ENCODE measurements around the gene ACSL5.
"Not testable (repeated sequence)": the region's sequence is repeated elsewhere in the genome, so short reads cannot be mapped to it uniquely, and the experiment has no call there.

Gene ACSL5

GRCh38 chr10:112376396-112376790, 2.5 kb downstream of the ACSL5 start:
- DNase-seq: no peak

GRCh38 chr10:112377116-112377515, 3.2 kb downstream of the ACSL5 start:
- DNase-seq: not testable (repeated sequence)

DNA sequence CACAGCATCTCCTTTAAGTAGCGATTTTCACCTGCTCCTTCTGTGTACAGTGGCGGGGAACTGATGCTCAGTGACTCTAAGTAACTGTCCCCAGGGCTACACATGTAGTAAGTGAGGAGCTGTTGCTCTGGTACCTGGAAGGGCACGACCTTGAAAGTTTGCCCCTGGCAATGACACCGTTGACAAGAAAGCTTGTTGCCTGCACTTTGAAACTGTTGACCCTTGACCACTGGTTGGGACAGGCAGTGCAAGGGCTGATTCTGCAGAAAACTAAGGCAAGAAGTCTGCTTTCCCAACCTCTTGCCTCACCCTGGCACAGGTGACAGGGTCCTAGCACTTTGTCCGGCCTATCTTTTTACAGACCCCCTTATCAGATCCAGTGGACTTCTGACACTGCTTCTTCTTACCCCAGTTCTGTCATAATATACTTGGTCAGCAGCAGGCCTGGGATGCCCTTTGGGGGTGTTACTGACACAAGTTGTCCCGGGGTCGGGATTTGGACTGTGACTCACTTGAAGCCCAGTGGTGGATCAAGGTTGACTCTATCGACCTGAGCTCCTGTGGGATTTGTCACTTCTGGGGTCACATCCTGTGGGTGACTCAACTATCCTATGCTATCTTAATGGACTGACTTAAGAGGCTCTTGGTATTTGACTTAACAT, 5.8 kb downstream of the ACSL5 start:
- DNase-seq: no peak

DNA sequence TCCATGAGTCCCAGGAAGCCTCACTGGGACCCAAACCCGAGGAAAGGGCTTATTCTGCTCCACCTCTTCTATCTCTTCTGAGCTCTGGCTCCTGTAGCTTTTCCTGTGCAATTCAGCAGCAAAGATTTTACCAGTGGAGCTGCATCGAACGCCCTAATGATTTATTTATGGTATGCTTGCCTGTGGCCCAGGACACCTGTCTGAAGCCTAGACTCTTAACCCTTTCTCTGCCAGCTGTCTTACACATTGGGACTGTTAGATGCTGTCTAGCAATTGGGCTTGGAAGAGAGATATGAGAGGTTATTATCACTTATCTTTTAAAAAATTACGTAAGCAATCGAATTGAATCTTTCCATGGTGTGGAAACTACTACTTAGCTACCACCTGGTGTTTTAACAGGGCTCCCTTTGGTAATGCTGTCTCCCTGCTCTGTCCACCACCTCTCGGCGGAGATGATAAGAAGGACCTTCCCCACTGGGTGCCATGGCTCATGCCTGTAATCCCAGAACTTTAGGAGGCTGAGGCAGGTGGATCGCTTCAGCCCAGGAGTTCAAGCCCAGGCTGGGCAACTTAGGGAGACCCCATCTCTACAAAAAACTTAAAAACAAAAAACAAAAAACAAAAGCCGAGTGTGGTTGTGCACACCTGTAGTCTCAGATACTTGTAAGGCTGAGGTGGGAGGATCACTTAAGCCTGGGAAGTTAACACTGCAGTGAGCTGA, 8.8 kb downstream of the ACSL5 start:
- no peak for DNase-seq

GRCh38 chr10:112383325-112383724, 9.4 kb downstream of the ACSL5 start:
- no peak for DNase-seq

DNA sequence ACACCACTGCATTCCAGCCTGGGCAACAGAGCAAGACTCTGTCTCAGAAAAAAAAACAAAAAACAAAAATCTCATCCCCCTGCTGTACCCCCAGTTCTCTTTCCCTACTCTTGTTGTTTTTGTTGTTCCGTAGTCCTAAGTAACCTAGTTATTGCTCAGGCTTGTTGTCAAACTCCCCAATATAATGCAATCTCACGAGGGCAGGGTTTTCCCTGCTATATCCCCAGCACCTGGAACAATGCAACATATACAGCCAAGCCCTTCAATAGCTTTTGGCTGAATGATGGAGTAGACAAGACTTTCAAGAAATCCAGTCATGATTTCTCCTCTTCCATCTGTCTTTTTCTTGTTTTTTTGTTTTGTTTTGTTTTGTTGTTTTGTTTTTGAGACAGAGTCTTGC, 10.2 kb downstream of the ACSL5 start:
- DNase-seq: no peak

DNA sequence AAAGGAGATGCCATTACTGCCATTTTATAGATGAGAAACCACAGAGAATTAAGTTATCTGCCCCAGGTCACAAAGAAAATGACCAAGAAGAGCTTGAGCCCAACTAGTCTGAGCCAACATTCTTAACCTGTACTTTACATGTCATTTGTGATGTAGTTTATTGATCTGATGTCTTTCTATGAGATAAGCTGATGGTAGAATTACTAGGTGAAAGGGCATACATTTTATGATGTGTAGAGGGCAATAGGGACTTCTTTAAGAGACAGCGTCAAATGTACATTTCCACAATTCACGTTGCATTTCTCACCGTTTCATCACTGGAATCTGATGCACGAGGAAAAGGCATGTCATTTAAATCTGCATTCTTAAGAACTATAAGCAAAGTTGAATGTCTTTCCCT, 11.3 kb downstream of the ACSL5 start:
- DNase-seq: no peak

DNA sequence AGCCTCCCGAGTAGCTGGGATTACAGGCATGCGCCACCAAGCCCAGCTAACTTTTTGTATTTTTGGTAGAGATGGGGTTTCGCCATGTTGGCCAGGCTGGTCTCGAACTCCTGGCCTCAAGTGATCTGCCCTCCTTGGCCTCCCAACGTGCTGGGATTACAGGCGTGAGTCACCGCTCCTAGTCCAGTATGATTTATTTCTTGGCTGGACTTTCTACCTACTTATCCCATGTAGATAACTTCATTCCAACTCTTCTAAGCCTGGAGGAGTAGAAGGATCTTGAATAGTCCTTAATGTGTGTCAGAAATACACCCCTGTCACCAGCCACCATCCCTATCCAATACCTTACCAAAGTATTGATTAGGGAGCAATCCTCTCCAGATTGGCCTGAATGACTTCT, 14.1 kb downstream of the ACSL5 start:
- not testable (repeated sequence) for DNase-seq

DNA sequence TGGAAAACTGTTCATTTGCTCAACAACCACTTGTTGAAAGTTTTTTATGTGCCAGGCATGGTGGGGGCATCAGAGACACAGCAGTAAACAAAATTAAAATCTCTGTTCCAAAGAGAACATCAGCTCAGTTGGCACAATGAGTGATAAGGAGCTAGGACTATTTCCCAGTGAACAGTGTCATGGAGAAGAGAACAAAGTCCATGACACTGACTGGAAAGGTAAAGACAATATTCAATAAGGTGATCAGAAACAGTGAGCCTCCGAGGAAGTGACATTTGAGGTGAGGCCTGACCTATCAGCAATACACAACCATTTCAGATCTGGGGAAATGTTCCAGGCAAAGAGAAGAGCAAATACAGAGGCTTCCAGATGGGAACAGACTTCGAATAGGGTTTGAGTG, 14.6 kb downstream of the ACSL5 start:
- no peak for DNase-seq

DNA sequence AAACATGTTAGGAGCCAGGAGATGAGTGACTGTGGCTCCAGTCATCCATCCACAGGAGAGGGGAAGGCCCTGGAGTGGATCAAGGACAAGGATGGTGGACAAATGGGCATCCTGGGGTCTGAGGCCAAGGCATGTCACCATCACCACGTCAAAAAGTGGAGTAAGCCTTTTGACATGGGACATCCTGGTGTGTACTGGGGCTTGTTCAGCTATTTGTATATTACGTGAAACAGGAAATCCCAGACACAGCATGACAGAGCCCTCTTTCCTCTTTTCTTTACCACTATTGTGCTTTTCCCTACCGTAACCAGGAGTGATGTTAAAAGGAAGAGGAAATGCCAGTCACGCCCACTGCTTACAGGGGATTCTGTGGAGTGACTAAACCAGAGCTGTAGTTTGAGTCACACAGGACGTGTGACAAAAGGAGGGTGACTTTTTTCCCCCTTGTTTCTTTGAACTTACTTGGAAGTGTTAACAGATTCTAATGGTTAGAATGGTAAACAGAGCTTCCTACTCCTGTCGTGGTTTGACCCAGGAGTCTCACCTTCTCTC, 15.4 kb downstream of the ACSL5 start:
- peak; percentile 48 for DNase-seq

DNA sequence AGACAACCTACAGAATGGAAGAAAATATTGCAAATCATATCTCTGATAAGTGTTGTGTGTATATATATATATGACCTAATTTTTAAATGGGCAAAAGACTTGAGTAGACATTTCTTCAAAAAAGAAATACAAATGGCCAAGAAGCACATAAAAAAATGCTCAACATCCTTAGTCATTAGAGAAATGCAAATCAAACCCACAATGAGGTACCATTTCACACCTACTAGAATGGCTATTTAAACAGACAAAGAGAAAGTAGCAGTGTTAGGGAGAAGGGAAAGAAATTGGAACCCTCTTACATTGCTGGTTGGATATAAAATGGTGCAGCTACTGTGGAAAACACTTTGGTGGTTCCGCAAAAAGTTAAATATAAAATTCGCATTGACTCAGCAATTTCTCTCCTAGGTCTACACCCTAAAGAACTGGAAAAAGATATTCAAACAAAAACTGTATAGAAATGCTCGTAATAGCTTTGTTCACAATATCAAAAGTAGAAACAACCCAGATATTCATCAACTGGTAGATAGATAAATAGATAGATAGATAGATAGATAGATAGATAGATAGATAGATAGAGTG, 16.3 kb downstream of the ACSL5 start:
- no peak for DNase-seq

GRCh38 chr10:112393341-112393740, 19.4 kb downstream of the ACSL5 start:
- DNase-seq: no peak

- no peak for DNase-seq
Measured at GRCh38 chr10:112393827-112394226, 19.9 kb downstream of the ACSL5 start.

- DNase-seq: no peak
Measured at GRCh38 chr10:112394475-112394875, 20.6 kb downstream of the ACSL5 start.

GRCh38 chr10:112395809-112396530, 22.1 kb downstream of the ACSL5 start:
- DNase-seq: no peak

DNA sequence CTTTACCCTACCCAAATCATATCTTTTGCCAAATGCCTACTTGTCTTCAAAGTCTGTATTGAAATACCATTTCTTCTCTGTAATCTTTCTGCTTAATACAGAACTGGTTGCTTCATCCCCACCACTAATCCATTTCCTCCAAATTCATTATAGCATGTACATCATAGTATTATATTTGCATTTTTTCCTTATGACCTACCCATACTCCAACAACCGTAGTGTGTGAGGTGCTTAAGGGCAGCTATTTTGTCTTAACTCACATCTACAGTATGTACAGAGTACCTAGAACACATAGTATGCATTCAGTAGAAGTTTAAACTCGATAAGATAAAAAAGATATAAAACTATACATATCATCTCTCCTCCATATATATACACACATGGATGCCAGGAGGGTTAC, 23.7 kb downstream of the ACSL5 start:
- DNase-seq: no peak

GRCh38 chr10:112402917-112403316, 29.0 kb downstream of the ACSL5 start:
- no peak for DNase-seq

DNA sequence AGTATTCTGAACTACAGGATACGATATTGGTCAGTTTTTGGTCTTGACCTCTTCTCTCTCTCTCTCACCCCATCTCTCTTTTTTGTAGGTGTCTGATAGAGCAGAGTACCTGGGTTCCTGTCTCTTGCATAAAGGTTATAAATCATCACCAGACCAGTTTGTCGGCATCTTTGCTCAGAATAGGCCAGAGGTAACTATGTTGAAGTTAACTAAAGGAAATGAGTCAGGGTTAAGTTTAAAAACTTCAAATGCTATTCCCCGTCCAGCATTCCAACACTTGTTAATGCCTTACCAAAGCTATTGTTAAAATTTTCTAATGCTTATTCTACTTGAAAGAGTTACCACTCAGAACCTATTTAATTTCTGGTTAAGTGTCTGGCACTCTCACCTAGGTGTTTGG, 30.7 kb downstream of the ACSL5 start:
- DNase-seq: no peak

GRCh38 chr10:112406806-112407205, 32.9 kb downstream of the ACSL5 start:
- DNase-seq: not testable (repeated sequence)

- no peak for DNase-seq
Measured at GRCh38 chr10:112407696-112408095, 33.8 kb downstream of the ACSL5 start.

GRCh38 chr10:112409299-112409698, 35.4 kb downstream of the ACSL5 start:
- DNase-seq: no peak

GRCh38 chr10:112409755-112410154, 35.8 kb downstream of the ACSL5 start:
- no peak for DNase-seq

DNA sequence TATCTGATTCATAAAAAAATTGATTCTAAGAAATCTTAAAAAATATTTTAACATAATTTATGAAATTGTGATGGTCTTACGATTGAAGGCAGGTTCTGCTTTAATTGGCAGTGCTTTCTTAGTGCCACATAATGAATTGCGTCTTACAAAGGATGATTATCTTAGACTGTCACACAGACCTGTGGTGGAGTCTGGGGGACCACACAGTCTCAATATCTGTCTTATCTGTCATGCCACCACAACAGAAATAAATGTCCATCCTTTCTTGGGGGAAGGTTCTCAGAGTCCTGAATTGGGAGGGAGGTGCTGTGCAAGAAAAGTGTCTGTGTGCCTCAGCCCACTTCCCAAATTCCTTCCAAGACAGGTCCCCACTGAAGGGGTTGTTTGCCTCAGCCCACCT, 38.8 kb downstream of the ACSL5 start:
- DNase-seq: no peak

All from stimulated activated CD4-positive, alpha-beta T cell treated with anti-CD3 and anti-CD28 coated beads, Interleukin-4, amount 100 ng/mL, for 1 hour (primary cell).